OCI-LY1 (cell line): ENCODE measurements around the gene LRP8.

ENCODE experiments used
- EZH2 ChIP-seq: fragments of 200-600 bp; sonication (generic), shearing (Covaris generic); IDR thresholded peaks from 2 replicates; pipeline ENCODE4 v1.8.0; 2017; ENCODE audit warnings: borderline replicate concordance, mixed run types, mild to moderate bottlenecking, antibody characterized with exemption, low read length, moderate library complexity, mixed read lengths
- TF ChIP-seq, protein P1 (sequence below): fragments of 200-600 bp; sonication (generic), shearing (Covaris generic); IDR thresholded peaks from 2 replicates; pipeline ENCODE4 v1.5.1; 2017; ENCODE audit warnings: mild to moderate bottlenecking, antibody characterized with exemption, low read length, moderate library complexity, mixed read lengths

DNA sequence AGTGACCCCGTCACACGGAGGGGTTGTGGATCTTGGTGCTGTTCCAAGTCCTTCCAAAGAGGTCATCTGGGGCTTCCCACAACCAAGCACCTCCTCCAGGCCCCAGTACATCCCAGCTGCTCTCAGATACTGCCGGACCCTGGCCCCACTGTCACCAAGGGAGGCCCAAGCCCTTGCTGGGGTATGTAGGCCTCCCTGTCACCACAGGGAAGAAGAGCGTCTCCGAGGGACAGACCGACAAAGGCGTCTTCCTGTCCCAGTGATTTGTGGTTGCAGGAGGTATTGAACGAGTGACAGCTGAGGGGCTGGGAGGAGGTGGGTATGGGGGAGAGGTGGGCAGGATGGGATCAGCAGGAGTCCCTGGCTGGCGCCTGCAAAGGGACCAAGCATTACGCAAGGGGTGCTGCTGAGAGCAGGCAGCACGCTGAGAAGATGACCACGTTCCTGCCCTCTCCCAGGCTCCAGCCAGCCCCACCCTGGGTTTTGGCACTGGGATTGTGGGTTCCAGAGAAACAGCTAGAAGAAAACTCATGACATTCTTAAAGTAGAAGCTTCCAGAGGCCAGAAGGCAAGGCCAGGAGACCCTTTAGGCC, 29.7 kb downstream of the LRP8 start:
- TF ChIP-seq, protein P1, sequence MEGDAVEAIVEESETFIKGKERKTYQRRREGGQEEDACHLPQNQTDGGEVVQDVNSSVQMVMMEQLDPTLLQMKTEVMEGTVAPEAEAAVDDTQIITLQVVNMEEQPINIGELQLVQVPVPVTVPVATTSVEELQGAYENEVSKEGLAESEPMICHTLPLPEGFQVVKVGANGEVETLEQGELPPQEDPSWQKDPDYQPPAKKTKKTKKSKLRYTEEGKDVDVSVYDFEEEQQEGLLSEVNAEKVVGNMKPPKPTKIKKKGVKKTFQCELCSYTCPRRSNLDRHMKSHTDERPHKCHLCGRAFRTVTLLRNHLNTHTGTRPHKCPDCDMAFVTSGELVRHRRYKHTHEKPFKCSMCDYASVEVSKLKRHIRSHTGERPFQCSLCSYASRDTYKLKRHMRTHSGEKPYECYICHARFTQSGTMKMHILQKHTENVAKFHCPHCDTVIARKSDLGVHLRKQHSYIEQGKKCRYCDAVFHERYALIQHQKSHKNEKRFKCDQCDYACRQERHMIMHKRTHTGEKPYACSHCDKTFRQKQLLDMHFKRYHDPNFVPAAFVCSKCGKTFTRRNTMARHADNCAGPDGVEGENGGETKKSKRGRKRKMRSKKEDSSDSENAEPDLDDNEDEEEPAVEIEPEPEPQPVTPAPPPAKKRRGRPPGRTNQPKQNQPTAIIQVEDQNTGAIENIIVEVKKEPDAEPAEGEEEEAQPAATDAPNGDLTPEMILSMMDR: no peak
- TF ChIP-seq EZH2: no peak
